Upper lobe of left lung (tissue), 4 donors: Measurements from ENCODE around the gene MAGOHB.

Experiments used
- EP300 ChIP-seq, 4 donors: sonication (generic); formaldehyde crosslinking; IDR thresholded peaks; one replicate each; pipeline ENCODE4 v1.5.1; 2017; ENCODE audit warnings: antibody characterized with exemption in 4 of 4, control low read depth in 2 of 4
- POLR2A ChIP-seq, 4 donors: fragments of 450-650 bp; IDR thresholded peaks; one replicate each; pipeline ENCODE4 v1.5.1; 2016 to 2017; ENCODE audit warnings: antibody characterized with exemption in 4 of 4, mild to moderate bottlenecking in 2 of 4
- POLR2AphosphoS5 ChIP-seq, 2 donors: sonication (generic); formaldehyde crosslinking; IDR thresholded peaks; one replicate each; pipeline ENCODE4 v1.5.1; 2017; ENCODE audit warnings: antibody characterized with exemption in 2 of 2
- TF ChIP-seq, protein P1 (sequence below), 6 experiments: fragments of 450-650 bp in 4 of 6; fragments of 200-600 bp in 2 of 6; sonication (generic) in 2 of 6; IDR thresholded peaks; one replicate each; pipeline ENCODE4 v1.5.1; 2016 to 2019; ENCODE audit warnings: antibody characterized with exemption in 6 of 6

DNA sequence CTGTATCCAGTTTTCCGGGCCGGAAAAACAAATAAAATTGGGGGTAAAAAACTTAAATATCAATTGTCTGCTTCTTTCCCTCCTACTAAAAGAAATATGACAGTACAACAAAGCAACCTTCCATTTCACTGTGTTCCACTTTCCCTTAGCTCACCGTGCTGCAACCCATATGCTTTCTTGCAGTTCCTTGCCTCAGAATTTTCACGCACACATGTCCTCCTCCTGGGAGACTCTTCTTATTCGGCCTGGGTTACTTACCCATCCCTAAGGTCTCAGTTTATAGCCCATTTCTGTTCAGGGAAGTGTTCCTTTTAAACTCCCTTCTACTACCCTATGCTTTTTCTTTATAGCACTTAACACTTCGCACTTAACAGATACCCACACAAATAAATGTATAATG, 4.5 kb upstream of the MAGOHB start:
- TF ChIP-seq POLR2AphosphoS5 (IDR thresholded peaks at IDR 0.05) = no peak
- TF ChIP-seq, protein P1, sequence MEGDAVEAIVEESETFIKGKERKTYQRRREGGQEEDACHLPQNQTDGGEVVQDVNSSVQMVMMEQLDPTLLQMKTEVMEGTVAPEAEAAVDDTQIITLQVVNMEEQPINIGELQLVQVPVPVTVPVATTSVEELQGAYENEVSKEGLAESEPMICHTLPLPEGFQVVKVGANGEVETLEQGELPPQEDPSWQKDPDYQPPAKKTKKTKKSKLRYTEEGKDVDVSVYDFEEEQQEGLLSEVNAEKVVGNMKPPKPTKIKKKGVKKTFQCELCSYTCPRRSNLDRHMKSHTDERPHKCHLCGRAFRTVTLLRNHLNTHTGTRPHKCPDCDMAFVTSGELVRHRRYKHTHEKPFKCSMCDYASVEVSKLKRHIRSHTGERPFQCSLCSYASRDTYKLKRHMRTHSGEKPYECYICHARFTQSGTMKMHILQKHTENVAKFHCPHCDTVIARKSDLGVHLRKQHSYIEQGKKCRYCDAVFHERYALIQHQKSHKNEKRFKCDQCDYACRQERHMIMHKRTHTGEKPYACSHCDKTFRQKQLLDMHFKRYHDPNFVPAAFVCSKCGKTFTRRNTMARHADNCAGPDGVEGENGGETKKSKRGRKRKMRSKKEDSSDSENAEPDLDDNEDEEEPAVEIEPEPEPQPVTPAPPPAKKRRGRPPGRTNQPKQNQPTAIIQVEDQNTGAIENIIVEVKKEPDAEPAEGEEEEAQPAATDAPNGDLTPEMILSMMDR (IDR thresholded peaks at IDR 0.05) = no peak
- no peak for TF ChIP-seq POLR2A (IDR thresholded peaks at IDR 0.05)
- no peak for TF ChIP-seq EP300 (IDR thresholded peaks at IDR 0.05)
